Measurements from ENCODE around the gene MAML3.
A peak's percentile ranks its signal among the peaks of the same experiment; 100 is the strongest.

MAML3 gene

DNA sequence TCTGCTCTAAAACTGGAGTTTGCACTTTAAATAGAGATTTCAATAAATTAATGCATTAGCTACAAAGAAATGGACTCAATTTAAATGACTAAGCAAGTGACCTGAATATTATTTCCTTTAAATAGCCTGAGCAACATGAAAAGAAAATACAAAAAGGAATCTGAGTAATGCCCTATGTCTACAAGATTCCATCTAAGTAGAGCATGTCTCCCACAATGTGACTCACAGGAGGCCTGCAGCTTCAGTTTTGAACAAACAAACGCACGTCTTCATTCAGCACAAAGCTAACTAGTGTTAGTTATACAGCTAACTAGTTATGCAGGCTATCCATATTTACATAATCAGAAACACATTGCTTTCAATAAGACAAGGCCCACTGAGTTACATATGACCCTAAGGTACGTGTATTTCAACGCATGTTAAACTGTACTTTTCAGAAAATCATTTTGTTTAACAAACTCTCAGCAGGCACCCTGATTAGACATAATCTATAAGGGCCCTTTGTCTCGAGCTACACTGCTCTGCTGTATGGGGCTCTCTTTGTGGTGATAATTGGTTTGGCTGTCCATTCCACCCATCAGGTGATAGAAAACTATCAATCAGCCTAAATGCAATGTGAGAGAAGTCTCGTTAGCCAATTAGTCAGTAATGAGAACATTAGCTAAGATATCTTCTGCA is 116.5 kb downstream of the MAML3 start:
- DNase-seq: no peak

DNA sequence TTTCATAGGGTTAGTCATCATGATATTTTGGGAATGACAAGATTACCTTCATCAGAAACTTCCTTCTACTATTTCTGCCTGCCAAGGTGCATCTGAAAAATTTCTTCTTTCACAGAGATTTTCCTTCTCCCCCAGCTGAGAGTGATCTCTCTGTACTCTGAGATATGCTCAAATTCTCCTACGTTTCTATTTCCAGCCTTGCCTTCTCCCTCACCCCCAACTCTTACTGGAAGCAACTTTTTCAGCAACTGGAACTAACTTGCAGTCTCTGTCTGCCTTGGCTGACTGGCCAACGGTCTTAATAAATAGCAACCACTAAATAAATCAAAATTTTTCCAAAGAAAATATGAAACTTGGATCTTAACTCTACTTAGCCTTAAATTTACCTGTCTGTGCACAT is 122.3 kb downstream of the MAML3 start:
- no peak for DNase-seq

DNA sequence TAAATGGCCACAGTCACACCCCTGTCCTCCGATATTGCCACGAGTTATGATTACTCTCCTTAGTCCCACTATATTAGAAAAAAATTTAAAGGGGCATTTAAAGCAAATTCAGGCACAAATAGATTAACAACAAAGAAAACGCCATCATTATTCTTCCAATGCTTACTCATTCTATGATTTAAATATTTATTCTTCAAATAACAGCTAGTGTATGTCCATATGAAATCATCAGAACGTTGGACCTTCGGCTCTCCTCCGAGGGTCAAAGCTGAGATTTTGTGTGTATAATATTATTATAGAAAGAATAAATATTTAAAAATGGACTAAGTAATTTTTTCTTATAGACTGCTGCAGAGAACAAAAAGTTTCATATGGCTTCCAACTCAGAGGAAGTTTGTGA is 122.9 kb downstream of the MAML3 start:
- DNase-seq: no peak

DNA sequence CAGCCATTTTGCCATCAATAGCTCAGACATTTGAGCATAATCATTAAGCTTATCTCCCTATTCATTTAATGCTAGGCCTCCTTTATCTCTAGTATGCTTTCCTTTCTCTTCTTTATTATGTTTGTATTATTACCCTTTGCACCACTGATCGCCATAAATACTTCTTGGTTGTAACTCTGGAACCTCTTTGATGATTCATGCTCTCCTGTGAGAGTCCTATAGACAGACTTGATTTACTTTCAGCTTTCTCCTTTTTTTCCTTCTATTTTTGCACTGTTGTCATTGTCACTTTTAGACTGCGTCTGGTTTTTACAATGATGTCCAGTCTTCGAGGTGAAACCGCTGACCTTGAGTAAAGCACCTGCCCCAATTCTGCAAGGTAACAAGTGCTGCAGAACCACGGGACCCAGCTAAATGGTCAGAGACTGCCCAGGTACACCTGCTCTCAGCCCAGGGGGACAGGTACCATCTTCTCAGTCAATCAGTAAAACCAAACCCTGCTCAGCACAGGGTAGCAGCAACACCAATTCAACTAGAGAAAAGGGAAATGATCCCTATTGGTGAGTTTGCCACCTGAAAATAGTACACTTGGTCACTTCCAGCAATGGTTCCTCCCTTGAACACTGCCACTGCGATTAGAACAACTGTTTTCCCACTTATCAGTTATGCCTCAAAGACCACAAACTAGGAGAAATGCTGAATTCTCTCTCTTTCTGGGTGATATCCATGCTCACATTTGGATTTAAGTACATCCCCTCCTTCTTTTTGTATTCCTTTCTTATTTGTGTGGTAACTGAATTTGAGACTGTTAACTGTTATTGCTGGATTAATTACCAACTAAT is 125.1 kb downstream of the MAML3 start:
- DNase-seq: no peak

DNA sequence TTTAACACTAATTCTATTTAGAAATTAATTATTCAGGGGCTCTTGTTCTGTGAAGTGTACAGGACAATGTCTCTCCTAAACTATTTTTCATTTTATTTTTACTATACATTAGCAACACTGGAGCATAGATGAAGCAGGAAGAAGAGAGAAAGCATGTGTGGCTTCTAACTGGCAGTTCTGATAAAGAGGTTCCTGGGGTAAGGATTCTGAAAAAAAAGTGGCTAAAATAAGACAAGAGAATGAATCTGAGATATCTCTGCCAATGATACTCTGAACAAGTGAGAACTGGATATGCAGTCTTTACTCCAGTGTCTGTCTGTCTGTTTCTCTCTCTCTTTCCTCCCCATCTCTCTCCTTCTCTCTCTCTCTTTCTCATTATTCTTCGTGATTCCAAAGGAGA is 125.9 kb downstream of the MAML3 start:
- DNase-seq: no peak

DNA sequence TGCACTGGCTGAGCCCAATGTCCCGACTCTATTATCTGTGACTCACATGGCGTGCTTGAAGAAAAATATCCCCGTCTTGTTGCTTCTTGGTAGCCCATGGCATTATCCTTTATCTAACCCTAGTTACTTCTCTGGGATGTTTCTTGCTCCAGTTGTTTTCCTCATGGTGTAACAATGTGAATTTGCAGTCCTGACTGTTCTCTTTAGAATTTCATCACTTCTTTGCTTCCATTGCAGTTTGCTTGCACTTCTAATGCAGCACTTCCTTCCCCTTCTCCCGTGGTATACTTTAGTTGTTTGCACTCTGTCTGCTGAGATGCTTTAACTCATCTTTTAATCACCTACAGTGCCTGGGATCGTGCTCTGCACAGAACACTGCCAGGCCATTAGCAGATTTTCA is 126.9 kb downstream of the MAML3 start:
- no peak for DNase-seq

DNA sequence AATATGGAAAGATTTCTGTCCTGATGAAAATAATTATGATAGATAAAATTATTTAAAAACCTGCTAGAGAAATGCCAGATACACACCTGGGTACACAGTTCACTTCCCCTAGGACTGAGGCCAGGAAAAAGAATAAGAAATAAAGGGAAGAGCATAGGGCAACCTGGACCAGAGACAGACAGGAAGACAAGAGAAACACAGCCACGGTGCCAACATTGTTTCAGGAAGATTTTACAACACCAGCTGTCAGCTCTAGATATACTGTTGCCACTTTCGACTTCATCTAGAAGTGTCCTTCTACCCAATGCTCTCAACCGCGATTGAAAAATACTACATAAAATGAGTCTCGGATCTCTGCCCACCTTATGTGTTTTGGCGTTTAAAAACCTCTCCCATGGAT is 128.5 kb downstream of the MAML3 start:
- no peak for DNase-seq

DNA sequence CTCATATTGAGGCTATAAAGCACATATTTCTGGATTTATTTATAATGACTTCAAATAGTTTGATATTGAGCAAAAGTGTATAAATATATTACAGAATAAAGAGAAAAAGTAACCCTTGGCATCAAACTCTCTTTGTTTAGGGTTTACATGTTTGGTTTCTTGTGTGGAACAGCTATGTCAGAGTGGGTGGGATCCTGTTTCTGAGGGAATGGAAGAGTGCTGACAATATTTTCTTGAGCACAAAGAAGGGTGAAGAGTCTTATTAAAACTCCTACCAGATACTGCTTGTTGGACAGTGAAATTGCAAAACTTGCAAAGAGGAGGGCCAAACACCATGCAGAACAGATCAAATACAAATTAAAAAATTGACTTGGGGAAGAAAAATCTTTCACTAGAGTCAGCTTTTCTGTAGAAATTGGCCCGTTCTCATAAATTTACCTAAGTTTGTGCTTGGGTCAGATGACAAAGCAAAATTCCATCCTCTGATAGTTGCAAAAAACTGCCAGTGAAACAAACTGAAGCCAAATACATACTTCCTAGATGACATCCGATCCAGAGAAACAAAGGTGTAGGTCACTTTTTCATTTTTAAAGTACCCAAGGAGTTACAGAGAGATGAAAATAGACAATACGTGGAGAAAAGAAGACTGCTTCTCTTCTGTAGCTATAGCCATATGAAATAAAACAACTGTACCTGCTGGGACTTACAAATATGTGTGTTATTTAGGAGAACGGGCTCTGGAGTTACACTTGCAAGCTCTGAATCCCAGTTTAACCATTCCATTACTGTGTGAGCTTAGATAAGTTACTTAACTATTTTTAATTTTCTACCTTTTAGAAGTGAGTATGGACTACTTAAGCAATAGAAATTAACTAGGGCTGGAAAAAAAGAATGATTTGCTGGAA is 133.3 kb downstream of the MAML3 start:
- DNase-seq: no peak

DNA sequence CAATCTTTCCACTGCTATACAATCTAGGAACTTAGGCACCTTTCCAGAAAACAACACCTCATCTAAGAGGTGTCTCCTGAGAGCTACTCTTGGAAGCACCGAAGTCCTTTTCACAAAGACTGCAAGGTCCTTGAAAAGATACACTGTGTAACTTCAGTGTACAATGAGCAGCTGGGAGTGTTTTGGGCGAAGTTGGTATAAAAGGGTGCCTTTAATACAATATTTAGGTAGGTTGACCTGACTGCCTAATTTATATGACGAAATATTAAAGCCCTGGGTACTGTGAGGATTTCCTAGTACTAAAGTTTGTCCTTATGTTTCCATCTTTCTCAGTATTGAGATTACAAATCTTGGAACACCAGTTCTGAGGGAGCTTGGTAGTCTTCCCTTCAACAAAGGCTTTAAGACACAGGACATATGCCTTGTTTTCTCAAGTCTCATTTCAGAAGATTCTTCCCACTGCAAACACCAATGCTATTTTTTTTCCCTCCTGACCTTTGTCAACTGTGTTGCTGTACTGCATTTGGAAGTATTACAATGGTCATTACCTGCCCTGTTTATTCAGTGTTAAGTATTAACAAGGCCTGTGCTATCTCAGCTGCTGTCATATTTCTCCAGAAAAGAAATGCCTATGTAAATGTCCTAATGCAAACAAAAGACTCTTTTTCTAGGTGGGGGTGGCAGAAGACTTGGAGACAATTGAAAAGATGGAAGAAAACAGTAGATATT is 134.2 kb downstream of the MAML3 start:
- no peak for DNase-seq

DNA sequence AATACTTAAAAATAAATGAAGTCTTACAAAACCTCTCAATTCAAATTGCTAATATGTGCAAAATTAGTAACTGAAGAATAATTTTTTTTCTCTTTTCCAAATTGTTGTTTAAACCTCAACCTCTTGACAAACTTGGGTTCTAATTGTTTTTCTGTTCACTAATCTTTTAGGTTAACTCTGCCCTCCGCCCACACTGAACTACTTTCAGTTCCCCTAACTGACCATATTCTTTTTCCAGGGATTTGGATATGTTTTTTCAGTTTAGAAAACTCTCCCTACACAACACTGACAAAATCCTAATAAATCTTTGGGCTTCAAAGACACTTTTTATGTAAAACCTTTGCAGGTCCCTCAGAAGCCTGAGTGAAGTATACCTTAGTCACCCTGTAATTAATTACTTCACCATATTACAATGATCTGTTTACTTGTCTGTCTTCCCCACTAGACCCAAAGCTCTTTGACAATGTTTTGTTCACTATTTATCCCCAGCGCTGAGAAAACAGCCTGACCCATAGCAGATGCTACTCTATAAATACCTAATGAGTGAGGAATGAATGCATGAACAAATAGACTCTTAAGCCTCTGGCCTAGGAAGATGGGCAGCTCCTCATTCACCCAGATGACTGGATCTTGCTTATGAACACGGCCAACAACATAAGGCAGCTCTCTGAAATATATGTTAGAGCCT is 134.9 kb downstream of the MAML3 start:
- no peak for DNase-seq

DNA sequence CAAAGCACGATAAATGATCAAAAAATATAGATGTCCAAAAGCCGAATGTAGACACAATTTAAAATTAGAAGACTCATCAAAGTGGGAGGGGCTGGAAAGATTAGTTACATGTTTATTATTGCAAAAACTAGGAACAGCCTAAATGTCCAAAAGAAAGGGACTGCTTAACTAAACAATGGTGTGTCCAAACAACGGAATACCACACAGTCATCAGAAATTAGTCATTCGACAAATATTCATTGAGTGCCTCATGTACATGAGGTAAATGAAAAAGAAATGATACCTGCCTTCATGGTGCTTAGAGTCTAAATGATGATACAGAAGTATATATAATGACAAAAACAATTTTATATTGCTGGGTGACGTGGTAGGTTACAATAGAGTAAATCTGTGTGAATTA is 139.7 kb downstream of the MAML3 start:
- DNase-seq: no peak

DNA sequence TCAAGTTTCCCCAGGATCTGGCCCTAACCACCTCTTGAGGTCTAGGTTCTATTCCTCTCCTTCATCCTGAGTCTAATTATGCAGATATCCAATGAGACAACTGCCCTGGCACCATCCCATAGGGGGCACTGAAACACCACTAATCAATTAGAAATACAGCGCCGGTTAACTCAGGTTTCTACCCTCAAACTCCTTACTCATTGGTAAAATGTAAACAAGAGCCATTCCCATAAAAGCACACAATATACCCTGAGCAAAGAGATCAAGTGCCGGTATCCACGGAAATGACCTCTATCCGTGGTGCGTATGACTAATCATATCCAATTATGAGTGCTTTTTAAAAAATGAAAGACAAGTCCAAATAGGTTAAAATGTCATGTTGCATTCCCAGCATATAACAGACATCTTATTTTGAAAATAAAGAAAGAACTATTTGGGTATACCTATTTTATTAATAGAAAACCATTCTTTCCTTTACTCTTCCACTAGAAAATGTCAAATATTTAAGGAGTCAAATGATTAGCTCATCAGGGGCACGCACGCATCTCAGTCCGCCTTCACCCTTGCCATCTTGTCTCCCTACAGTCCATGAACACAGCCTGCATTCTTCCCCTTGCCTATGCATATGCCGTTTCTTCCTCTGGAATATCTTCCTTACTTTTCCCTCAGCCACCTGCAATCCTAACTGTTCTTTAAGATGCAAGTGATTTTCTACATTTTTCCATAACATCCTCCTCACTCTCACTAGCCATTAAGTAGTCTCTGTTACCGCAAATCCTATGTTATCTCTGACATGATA is 141.1 kb downstream of the MAML3 start:
- peak; percentile 71 for DNase-seq

DNA sequence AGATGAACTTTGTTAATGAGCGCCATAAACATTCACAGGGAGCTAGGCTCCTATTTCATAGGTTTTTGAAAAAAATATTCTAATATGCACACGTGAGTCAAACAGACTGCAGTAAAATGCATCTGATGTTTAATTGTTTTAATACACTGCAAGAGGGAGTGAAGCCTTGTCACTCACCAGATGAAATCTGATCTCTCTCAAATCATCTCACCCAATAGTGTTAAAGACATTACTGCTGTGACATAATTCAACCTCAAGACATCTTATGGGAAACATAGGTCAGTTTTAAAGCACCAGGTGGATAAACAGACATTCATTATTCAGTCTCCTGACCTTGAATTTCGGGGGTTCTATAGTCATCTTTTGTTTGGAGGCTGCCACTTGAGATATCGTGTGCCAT is 148.3 kb downstream of the MAML3 start:
- DNase-seq: no peak

DNA sequence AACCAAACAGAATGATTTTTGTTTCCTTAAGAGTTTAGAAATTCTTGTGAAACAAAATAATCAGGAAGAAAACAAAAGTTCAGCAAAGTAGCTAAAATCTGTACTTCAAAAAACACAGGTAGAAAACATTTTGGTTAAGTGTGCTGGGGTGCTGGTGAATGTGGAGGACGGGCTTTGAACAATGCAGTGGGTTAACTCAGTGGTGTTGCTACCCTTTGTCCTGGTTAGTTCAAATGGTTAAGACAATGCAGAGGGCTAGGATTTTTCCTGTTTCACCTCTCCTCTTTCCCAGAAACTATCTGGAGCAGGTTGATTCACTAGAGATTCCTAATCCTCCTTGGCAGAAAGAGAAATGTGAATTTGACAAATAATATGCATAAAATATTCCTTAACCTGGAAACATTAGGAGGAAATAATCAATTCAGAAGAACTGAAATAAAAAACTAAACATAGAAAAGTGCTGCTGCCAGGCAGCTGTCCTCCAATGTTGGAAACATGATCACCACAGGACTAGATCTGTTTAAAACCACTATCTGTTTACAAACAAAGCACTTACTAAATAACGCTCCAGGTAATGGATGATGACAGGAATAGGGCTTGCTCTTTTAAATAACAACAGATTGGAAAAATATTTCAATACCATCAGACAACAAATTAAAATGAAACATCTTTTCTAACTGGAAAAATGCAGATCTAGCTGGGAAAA is 148.9 kb downstream of the MAML3 start:
- DNase-seq: no peak

DNA sequence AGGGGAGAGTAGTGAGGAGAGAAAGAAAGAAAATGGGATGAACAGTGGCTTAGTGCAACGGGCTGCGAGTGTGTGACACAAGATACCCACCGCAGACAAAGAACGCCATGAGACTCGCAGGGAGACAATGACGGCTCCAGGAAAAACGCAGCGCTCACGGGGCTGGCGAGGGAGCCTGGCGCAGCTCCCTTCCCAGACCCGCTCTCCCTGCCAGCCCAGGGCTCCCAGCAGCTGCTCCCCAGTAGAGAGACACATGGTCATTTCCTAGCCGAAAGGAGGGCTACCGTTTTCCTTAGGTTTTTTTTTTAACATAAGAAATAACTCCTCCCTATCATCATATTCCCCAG is 149.5 kb downstream of the MAML3 start:
- no peak for DNase-seq

DNA sequence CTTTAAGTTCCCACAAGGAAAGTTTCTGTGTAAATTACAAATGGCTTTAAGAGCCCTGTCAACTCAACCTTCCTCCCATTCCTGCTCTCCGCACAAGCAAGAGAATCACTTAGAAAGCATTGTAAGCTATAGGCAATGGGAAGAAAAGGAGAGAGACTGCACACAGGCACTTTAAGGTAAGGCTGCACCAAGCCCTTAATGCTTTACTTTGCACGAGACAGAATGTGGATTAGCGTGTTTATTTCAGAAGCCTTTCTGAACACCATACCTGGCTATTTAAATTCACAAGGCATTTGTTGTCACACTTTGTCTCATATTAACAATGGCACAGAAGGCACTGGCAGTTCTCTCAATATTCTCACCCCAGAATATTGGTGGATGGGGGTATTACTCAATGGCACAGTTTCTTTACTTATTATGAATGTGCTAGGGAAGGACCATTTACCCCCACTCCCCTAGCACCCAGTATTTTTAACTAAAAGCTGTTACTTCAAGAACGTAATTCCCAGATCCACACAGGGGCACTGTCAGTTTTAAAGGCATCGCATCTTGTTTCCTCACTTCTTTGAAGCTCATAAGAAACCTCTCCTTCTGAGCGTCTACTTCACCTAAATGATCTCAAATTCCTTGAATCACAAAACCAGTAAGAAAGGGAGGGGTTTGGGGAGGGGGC is 150.0 kb downstream of the MAML3 start:
- DNase-seq: no peak

DNA sequence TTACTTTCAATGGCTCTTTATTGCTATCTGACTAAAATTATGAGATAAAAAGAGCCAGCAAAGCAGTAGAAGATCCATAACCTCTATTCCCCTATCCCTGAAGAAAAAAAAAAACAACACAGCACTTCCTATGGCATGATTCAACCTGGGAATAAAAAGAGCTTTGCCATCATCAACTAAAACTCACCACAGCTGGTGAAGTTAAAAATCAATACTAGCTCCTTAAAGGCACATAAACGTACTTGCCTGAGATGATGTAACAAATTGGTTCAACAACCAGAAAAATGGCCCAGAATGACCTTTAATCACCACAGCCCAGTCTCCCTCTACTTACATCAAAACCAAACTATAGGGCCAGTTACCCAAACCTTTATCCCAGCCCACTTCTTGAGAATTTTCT is 153.8 kb downstream of the MAML3 start:
- no peak for DNase-seq

DNA sequence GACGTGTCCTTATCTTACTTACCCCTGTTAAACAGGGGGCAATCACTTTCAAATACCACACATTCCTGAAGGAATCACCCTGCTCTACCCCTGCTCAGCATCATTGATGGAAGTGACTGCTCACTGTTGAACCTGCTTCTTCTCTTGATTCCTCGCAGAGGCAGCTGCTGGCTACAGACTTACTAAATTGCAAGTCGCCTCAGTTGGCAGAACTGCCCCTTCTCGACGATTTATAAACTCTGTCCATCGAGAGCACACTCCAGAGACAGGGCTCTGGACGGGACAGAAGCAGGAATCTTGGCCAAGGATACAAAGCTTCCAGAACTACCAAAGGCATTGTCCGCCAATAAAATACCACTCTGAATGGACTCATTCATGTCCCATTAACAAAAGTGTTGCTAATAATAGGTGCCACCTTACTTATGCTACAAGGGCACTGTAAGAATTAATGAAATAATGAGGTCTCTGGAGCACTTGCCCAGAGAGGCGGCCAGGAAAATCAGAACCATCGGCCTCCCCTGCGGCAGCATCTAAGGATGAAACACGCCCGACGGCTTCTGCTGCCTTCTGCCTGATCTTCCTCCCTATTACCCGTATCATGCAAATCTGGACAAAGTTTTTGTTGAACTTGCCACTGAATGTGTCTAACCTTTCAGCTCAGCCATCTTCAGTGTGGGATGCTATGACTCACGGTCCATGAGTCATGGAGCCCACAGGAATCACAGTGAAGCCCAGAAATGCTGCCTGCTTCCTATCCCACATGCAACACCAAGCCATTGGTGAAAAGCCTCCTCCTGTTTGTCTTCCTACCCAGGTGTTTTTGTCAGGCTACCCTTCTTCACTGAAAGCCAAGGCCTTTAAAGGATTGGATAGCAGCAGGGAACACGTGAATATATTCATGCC is 164.9 kb downstream of the MAML3 start:
- no peak for DNase-seq

DNA sequence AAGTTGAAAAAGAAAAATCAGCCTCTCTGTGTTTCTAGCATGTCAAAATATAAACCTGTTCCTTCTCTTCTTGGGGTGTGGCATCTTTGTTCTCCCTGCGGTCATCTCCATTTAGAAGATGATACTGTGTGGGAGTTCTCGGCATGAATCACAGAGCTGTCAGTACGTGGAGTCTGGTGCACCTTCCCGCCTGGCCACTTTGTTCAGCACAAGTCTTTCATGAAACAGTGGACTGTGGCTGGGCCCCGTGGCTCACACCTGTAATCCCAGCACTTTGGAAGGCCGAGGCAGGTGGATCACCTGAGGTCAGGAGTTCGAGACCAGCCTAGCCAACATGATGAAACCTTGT is 166.5 kb downstream of the MAML3 start:
- DNase-seq: no peak
